HK-2 (cell line): ENCODE measurements around the gene PPP2R2B.

Source experiments
- DNase-seq: peaks from one replicate; pipeline ENCODE4 v3.0.0-alpha.2; 2018; ENCODE audit not compliant: unreplicated experiment

The PPP2R2B gene

GRCh38 chr5:146878476-146879172, at the start of gene PPP2R2B:
Gene PPP2R2B (minus strand): TSS chr5:146878757.
- no peak for DNase-seq

- DNase-seq, result no peak
These were observed 45.6 kb upstream of the PPP2R2B start for GRCh38 chr5:146924132-146924531.

GRCh38 chr5:146921225-146921624, 42.7 kb upstream of the PPP2R2B start:
- DNase-seq, result no peak

- DNase-seq, result no peak
These were observed 41.9 kb upstream of the PPP2R2B start for GRCh38 chr5:146920351-146920881.

- no peak for DNase-seq
These were observed 40.7 kb upstream of the PPP2R2B start for GRCh38 chr5:146919304-146919703.

- DNase-seq, result no peak
These were observed 39.4 kb upstream of the PPP2R2B start for GRCh38 chr5:146917931-146918330.

GRCh38 chr5:146912874-146913273, 34.3 kb upstream of the PPP2R2B start:
- no peak for DNase-seq

- no peak for DNase-seq
These were observed 31.7 kb upstream of the PPP2R2B start for GRCh38 chr5:146910239-146910638.

- no peak for DNase-seq
These were observed 30.9 kb upstream of the PPP2R2B start for GRCh38 chr5:146909255-146910068.

- no peak for DNase-seq
These were observed 28.2 kb upstream of the PPP2R2B start for GRCh38 chr5:146906803-146907202.

GRCh38 chr5:146904890-146905289, 26.3 kb upstream of the PPP2R2B start:
- no peak for DNase-seq

- no peak for DNase-seq
These were observed 25.2 kb upstream of the PPP2R2B start for GRCh38 chr5:146903789-146904188.

GRCh38 chr5:146902471-146902870, 23.9 kb upstream of the PPP2R2B start:
- DNase-seq, result no peak

GRCh38 chr5:146897061-146897460, 18.5 kb upstream of the PPP2R2B start:
- no peak for DNase-seq

- DNase-seq, result no peak
These were observed 16.4 kb upstream of the PPP2R2B start for GRCh38 chr5:146894753-146895521.

- DNase-seq, result no peak
These were observed 15.4 kb upstream of the PPP2R2B start for GRCh38 chr5:146893991-146894390.

GRCh38 chr5:146892231-146892630, 13.7 kb upstream of the PPP2R2B start:
- DNase-seq, result no peak

- no peak for DNase-seq
These were observed 13.0 kb upstream of the PPP2R2B start for GRCh38 chr5:146891511-146891910.

- DNase-seq, result no peak
These were observed 12.3 kb upstream of the PPP2R2B start for GRCh38 chr5:146890731-146891440.

- DNase-seq, result no peak
These were observed 11.5 kb upstream of the PPP2R2B start for GRCh38 chr5:146890066-146890465.

GRCh38 chr5:146889169-146889568, 10.6 kb upstream of the PPP2R2B start:
- no peak for DNase-seq
